ENCODE results near the gene RNF38. TPM values are rescaled to one million over a fixed set of nuclear protein-coding genes. Genes with fewer than 3 reads are reported as not detected.

The RNF38 gene
- polyA plus RNA-seq, 1 of the 3 experiments (the other 2 are of a cell fraction): 9.5 TPM

- Histone ChIP-seq H3K4me3 (ENCODE audit: low read depth in 2 of 2, low read length in 1 of 2) (no peak overlapping the region), H2AFZ (ENCODE audit: low read depth) (no peak overlapping the region), H3F3A (replicated peaks; ENCODE audit: insufficient read depth) (no peaks in the 10 kb centered on the region), H4K20me1 (ENCODE audit: insufficient read depth) (no peaks in the 10 kb centered on the region), H3K27ac (ENCODE audit: low read depth in 2 of 2, low read length in 1 of 2) (no peak overlapping the region), H3K9ac (no peak overlapping the region), H3K36me3 (replicated peaks in 1 of 2; ENCODE audit: control insufficient read depth in 1 of 2, insufficient read depth in 2 of 2, low read length in 1 of 2) (no peaks in the 10 kb centered on the region), H3K9me3 (no peaks in the 10 kb centered on the region), H3K9me2 (no peaks in the 10 kb centered on the region), H3K79me2 (ENCODE audit: insufficient read depth) (no peaks in the 10 kb centered on the region), H3K27me3 (ENCODE audit: insufficient read depth) (no peaks in the 10 kb centered on the region), H3K4me2 (no peak overlapping the region), H3K4me1 (ENCODE audit: control insufficient read depth in 1 of 2, insufficient read depth in 2 of 2, low read depth in 1 of 2, low read length in 1 of 2) (no peaks in the 10 kb centered on the region)
- TF ChIP-seq MXI1 (IDR thresholded peaks at IDR 0.05; ENCODE audit: low read depth, low read length) (no peak), NRF1 (IDR thresholded peaks at IDR 0.05; ENCODE audit: low read depth, low read length) (no peak), GABPA (IDR thresholded peaks at IDR 0.05; ENCODE audit: low read depth) (no peak), TAF1 (IDR thresholded peaks at IDR 0.05; ENCODE audit: borderline replicate concordance, low read depth, low read length) (no peak), FOXM1 (IDR thresholded peaks at IDR 0.05; ENCODE audit: low read depth) (no peak), JUND (IDR thresholded peaks at IDR 0.05) (no peak)
- CTCF ChIA-PET: no interaction called here
- DNase-seq: no peak
- 86% methylated on average over 3 of the region's 3 CpGs for WGBS (ENCODE audit: low lambda C conversion rate)
- POLR2A ChIA-PET: no interaction called here
Observed at GRCh38 chr9:36290996-36291395, 109.1 kb downstream of the RNF38 start.

GRCh38 chr9:36289836-36290435 is 110.1 kb downstream of the RNF38 start:
- no peak overlapping the region for H2AFZ ChIP-seq (ENCODE audit: low read depth)
- no peaks in the 10 kb centered on the region for H3K36me3 ChIP-seq (replicated peaks in 1 of 2; ENCODE audit: control insufficient read depth in 1 of 2, insufficient read depth in 2 of 2, low read length in 1 of 2)
- 69% methylated on average over 3 of the region's 3 CpGs for WGBS (ENCODE audit: low lambda C conversion rate)
- TF ChIP-seq SIN3A (IDR thresholded peaks at IDR 0.05; ENCODE audit: borderline replicate concordance, low read depth, low read length) (no peak), NRF1 (IDR thresholded peaks at IDR 0.05; ENCODE audit: low read depth, low read length) (no peak), NFIC (IDR thresholded peaks at IDR 0.05; ENCODE audit: borderline replicate concordance) (no peak)
- ChIA-PET POLR2A (no interaction called here), CTCF (no interaction called here)
- H4K20me1 ChIP-seq (ENCODE audit: insufficient read depth): no peaks in the 10 kb centered on the region
- no peaks in the 10 kb centered on the region for H3K27me3 ChIP-seq (ENCODE audit: insufficient read depth)
- no peak overlapping the region for H3K4me2 ChIP-seq
- H3K4me3 ChIP-seq (ENCODE audit: low read depth in 2 of 2, low read length in 1 of 2): no peak overlapping the region
- no peaks in the 10 kb centered on the region for H3K4me1 ChIP-seq (ENCODE audit: control insufficient read depth in 1 of 2, insufficient read depth in 2 of 2, low read depth in 1 of 2, low read length in 1 of 2)
- H3K9ac ChIP-seq: no peak overlapping the region
- no peaks in the 10 kb centered on the region for H3F3A ChIP-seq (replicated peaks; ENCODE audit: insufficient read depth)
- DNase-seq: no peak
- H3K27ac ChIP-seq (ENCODE audit: low read depth in 2 of 2, low read length in 1 of 2): no peak overlapping the region
- no peaks in the 10 kb centered on the region for H3K9me3 ChIP-seq
- no peaks in the 10 kb centered on the region for H3K79me2 ChIP-seq (ENCODE audit: insufficient read depth)
- no peaks in the 10 kb centered on the region for H3K9me2 ChIP-seq

GRCh38 chr9:36288070-36288469 is 112.0 kb downstream of the RNF38 start:
- 91% methylated on average over 3 of the region's 3 CpGs for WGBS (ENCODE audit: low lambda C conversion rate)
- POLR2A ChIA-PET: no interaction called here
- H4K20me1 ChIP-seq (ENCODE audit: insufficient read depth): no peaks in the 10 kb centered on the region
- H3K36me3 ChIP-seq (replicated peaks in 1 of 2; ENCODE audit: control insufficient read depth in 1 of 2, insufficient read depth in 2 of 2, low read length in 1 of 2): no peaks in the 10 kb centered on the region
- no peak overlapping the region for H3K27ac ChIP-seq (ENCODE audit: low read depth in 2 of 2, low read length in 1 of 2)
- H3K79me2 ChIP-seq (ENCODE audit: insufficient read depth): no peaks in the 10 kb centered on the region
- H3K4me1 ChIP-seq (ENCODE audit: control insufficient read depth in 1 of 2, insufficient read depth in 2 of 2, low read depth in 1 of 2, low read length in 1 of 2): no peaks in the 10 kb centered on the region
- H3F3A ChIP-seq (replicated peaks; ENCODE audit: insufficient read depth): no peaks in the 10 kb centered on the region
- no peak overlapping the region for H2AFZ ChIP-seq (ENCODE audit: low read depth)
- DNase-seq: no peak
- no peak overlapping the region for H3K4me2 ChIP-seq
- H3K9me2 ChIP-seq: no peaks in the 10 kb centered on the region
- H3K9ac ChIP-seq: no peak overlapping the region
- no peaks in the 10 kb centered on the region for H3K9me3 ChIP-seq
- CTCF ChIA-PET: interaction anchor here (0.9 kb wide), 1 partner anchor 41 kb away, joined by 3 read pairs; no protein-coding TSS in a partner anchor
- H3K27me3 ChIP-seq (ENCODE audit: insufficient read depth): no peaks in the 10 kb centered on the region
- no peak overlapping the region for H3K4me3 ChIP-seq (ENCODE audit: low read depth in 2 of 2, low read length in 1 of 2)
- no peak for TF ChIP-seq ZBTB33 (IDR thresholded peaks at IDR 0.05; ENCODE audit: borderline replicate concordance, low read depth)
- no peak for TF ChIP-seq SMC3 (IDR thresholded peaks at IDR 0.05; ENCODE audit: low read depth, low read length)
- no peak for TF ChIP-seq JUND (IDR thresholded peaks at IDR 0.05)
- TF ChIP-seq RFX5 (IDR thresholded peaks at IDR 0.05; ENCODE audit: low read length): no peak
- no peak for TF ChIP-seq NFIC (IDR thresholded peaks at IDR 0.05; ENCODE audit: borderline replicate concordance)
- no peak for TF ChIP-seq EZH2phosphoT487 (IDR thresholded peaks at IDR 0.05; ENCODE audit: borderline replicate concordance, low read depth)
- no peak for TF ChIP-seq NRF1 (IDR thresholded peaks at IDR 0.05; ENCODE audit: low read depth, low read length)
- no peak for TF ChIP-seq EP300 (IDR thresholded peaks at IDR 0.05; ENCODE audit: borderline replicate concordance in 1 of 2, low read depth in 1 of 2, low read length in 1 of 2)
- no peak for TF ChIP-seq USF2 (IDR thresholded peaks at IDR 0.05; ENCODE audit: borderline replicate concordance, low read depth, low read length)
- TF ChIP-seq MAX (IDR thresholded peaks at IDR 0.05; ENCODE audit: low read depth): no peak
- no peak for TF ChIP-seq FOSL2 (IDR thresholded peaks at IDR 0.05; ENCODE audit: borderline replicate concordance, low read depth)
- no peak for TF ChIP-seq TEAD4 (IDR thresholded peaks at IDR 0.05; ENCODE audit: borderline replicate concordance, insufficient read depth)
- TF ChIP-seq PBX3 (IDR thresholded peaks at IDR 0.05): no peak
- TF ChIP-seq GABPA (IDR thresholded peaks at IDR 0.05; ENCODE audit: low read depth): no peak
